ENCODE results near the gene GPBP1. TPM values are rescaled to one million over a fixed set of nuclear protein-coding genes. Genes with fewer than 3 reads are reported as not detected.

GPBP1 gene
- total RNA-seq, 1 experiment from 2014 or later = 112 TPM

DNA sequence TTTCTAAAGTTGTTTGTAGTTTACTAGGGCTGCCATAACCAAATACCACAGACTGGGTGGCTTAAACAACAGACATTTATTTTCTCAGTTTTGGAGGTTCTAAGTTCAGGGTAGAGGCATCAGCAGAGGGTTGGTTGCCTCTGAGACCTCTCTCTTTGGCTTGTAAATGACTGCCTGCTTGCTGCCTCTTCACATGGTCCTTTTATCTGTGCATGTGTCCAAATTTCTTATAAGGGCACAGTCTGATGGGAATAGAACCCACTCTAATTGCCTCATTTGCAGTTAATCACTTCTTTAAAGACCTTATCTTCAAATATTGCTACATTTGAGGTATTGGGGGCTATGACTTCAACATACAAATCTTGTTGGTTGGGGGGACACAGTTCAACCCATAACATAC, 36.8 kb downstream of the GPBP1 start:
- no peaks in the 10 kb centered on the region for H3K9me3 ChIP-seq (ENCODE audit: control insufficient read depth, low read depth, low read length)
- H3K27me3 Mint-ChIP-seq (ENCODE audit: low read depth) = no peaks in the 10 kb centered on the region
- H2AFZ ChIP-seq (ENCODE audit: low read length) = no peak overlapping the region
- no peak overlapping the region for H3T11ph ChIP-seq (ENCODE audit: low read length)
- no peak overlapping the region for H2BK5ac ChIP-seq (ENCODE audit: insufficient read length, low read length)
- DNase-seq = no peak
- H3K9ac ChIP-seq (ENCODE audit: extremely low read depth, insufficient read length, low read length) = no peak overlapping the region
- no peak overlapping the region for H2BK120ac ChIP-seq (ENCODE audit: low read depth, low read length, poor library complexity, severe bottlenecking)
- H3K4ac ChIP-seq (ENCODE audit: low read depth, low read length) = no peak overlapping the region
- H2AK5ac ChIP-seq (ENCODE audit: insufficient read length, low read length) = no peak overlapping the region
- TF ChIP-seq CTCF (conservative IDR thresholded peaks at IDR 0.05) = no peak
- no peak overlapping the region for H3K23ac ChIP-seq (ENCODE audit: insufficient read length, low read depth, low read length)
- no peaks in the 10 kb centered on the region for H3K27me3 ChIP-seq (ENCODE audit: insufficient read depth, low read length)
- H4K91ac ChIP-seq (ENCODE audit: insufficient read length, low read depth, low read length) = no peak overlapping the region
- H3K18ac ChIP-seq (ENCODE audit: insufficient read length, low read depth, low read length) = no peak overlapping the region
- peaks cover 24 to 39% (median 34%) of the 10 kb centered on the region in 3 experiments for H3K36me3 Mint-ChIP-seq (ENCODE audit: insufficient read depth in 1 of 3, low read depth in 3 of 3)
- H3K27ac Mint-ChIP-seq = peak overlapping the region in 1 of 3 experiments; percentile 87; a peak in 1 of 7 replicates
- no peak overlapping the region for H4K5ac ChIP-seq (ENCODE audit: insufficient read length, low read depth, low read length)
- H3K23me2 ChIP-seq (ENCODE audit: insufficient read length, low read depth, low read length, poor library complexity, severe bottlenecking) = no peaks in the 10 kb centered on the region
- no peak overlapping the region for H3K27ac ChIP-seq (ENCODE audit: insufficient read length, low read depth, low read length)
- peaks cover 61% of the 10 kb centered on the region for H3K79me2 ChIP-seq (ENCODE audit: insufficient read depth, low read length)
- H4K8ac ChIP-seq (replicated peaks; ENCODE audit: insufficient read length, low read depth, low read length) = no peak overlapping the region
- no peak overlapping the region for H2BK12ac ChIP-seq (ENCODE audit: insufficient read length, low read depth, low read length)
- no peaks in the 10 kb centered on the region for H3K9me3 Mint-ChIP-seq
- peaks cover 5% of the 10 kb centered on the region for H4K20me1 ChIP-seq (ENCODE audit: control insufficient read depth, insufficient read depth, insufficient read length)
- no peak overlapping the region for H3K4me3 Mint-ChIP-seq
- no peak overlapping the region for H3K14ac ChIP-seq (ENCODE audit: insufficient read depth, low read length)
- no peaks in the 10 kb centered on the region; the same call in 1 of the 2 replicates for H3K4me1 ChIP-seq (ENCODE audit: insufficient read depth, low read length)
- H2BK20ac ChIP-seq (ENCODE audit: low read depth, low read length, poor library complexity, severe bottlenecking) = no peak overlapping the region
- peaks cover 53 to 56% of the 10 kb centered on the region in 2 experiments for H3K4me1 Mint-ChIP-seq
- no peak overlapping the region for H3K56ac ChIP-seq (ENCODE audit: insufficient read length, low read depth, low read length)
- H3K4me2 ChIP-seq (ENCODE audit: insufficient read depth, insufficient read length, low read length) = no peak overlapping the region
- H2BK15ac ChIP-seq (ENCODE audit: low read depth, low read length) = no peak overlapping the region
- peaks cover 4% of the 10 kb centered on the region for H3K79me1 ChIP-seq (ENCODE audit: insufficient read depth, low read depth, low read length, poor library complexity, severe bottlenecking)
